Kidney epithelial cell (primary cell): ENCODE measurements around the gene EPHB1. TPM values are rescaled to one million over a fixed set of nuclear protein-coding genes. Genes with fewer than 3 reads are reported as not detected.

Experiments used
- DNase-seq: peaks from one replicate; pipeline ENCODE4 v3.0.0-alpha.2; 2010; ENCODE audit warnings: low read depth
- H3K27me3 ChIP-seq: 2 replicates; pipeline ENCODE4 v1.6.0; 2011; ENCODE audit warnings: low read length; ENCODE audit not compliant: control insufficient read depth, insufficient read depth
- H3K36me3 ChIP-seq: 2 replicates; pipeline ENCODE4 v1.5.1; 2011; ENCODE audit warnings: low read length; ENCODE audit not compliant: control insufficient read depth, insufficient read depth
- H3K4me3 ChIP-seq: 2 replicates; pipeline ENCODE4 v1.5.1; 2011; ENCODE audit warnings: low read depth, mild to moderate bottlenecking, control low read depth, low read length
- total RNA-seq: library from RNA; depleted of rRNA; stranded (reverse); fragments of >200 nt; gene quantifications from 2 replicates; pipeline ENCODE4 v1.2.3, GENCODE V29; 2015
- TF ChIP-seq, protein P1 (sequence below): IDR thresholded peaks from 2 replicates; pipeline ENCODE4 v1.5.1; 2011; ENCODE audit warnings: mild to moderate bottlenecking, moderate library complexity, low read length, control low read depth, inconsistent platforms; ENCODE audit not compliant: insufficient read depth, poor library complexity, severe bottlenecking

The EPHB1 gene
- total RNA-seq, 1 donor from 2014 or later: 10.8 TPM

DNA sequence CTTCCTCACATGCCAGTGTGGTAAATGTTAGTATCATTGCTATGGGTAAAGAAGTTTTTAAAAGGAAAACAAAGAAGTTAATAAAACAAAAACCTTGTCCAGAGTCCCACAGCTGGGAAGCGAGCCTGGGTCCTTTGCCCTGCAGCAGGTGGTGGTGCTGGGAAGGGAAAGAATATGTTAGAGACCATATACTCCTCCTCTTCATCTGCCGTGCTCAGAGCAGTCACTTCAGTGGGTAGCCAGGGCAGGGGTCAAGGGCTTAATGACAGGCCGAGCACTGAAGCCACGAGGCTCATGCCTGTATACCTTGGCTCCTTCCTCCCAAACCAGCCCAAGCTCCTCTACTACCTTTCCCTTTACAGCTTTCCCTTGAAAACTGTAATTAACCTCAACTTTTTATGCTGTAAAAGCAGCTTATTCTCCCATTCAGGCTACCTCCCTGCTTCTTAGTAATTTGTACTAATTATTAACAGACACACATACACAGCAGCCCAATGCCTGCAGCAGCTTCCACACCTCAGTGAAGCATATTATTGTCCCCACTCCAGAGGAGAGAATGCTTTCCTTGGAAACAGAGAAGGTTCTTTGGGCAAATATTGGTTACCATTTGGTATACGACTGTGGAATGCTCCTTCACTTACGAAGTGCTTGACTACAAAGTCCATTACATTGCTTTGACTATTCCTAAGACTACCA, 362.1 kb downstream of the EPHB1 start:
- TF ChIP-seq, protein P1, sequence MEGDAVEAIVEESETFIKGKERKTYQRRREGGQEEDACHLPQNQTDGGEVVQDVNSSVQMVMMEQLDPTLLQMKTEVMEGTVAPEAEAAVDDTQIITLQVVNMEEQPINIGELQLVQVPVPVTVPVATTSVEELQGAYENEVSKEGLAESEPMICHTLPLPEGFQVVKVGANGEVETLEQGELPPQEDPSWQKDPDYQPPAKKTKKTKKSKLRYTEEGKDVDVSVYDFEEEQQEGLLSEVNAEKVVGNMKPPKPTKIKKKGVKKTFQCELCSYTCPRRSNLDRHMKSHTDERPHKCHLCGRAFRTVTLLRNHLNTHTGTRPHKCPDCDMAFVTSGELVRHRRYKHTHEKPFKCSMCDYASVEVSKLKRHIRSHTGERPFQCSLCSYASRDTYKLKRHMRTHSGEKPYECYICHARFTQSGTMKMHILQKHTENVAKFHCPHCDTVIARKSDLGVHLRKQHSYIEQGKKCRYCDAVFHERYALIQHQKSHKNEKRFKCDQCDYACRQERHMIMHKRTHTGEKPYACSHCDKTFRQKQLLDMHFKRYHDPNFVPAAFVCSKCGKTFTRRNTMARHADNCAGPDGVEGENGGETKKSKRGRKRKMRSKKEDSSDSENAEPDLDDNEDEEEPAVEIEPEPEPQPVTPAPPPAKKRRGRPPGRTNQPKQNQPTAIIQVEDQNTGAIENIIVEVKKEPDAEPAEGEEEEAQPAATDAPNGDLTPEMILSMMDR: no peak
- no peak for DNase-seq
- Histone ChIP-seq H3K36me3 (no peaks in the 10 kb centered on the region), H3K4me3 (no peak overlapping the region), H3K27me3 (no peaks in the 10 kb centered on the region)

DNA sequence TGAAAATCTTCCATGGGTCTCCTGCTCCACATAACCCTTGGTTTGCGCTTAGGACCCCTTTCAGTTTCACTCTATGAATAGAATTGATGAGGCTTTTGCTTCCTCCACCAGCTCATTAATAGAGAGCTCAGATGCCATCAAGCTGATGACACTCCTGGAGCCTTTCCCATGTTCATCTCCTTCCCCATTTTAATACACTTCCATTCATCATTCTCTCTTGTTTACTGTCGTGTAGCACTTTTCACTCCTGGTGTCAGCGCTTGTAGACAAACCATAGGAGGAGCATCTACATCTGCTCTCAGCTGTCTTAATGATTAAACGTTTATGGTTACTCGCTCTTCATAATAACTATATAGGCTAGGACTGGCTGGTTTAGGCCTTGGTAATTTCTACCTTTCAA, 363.5 kb downstream of the EPHB1 start:
- Histone ChIP-seq H3K27me3 (no peaks in the 10 kb centered on the region), H3K4me3 (no peak overlapping the region), H3K36me3 (no peaks in the 10 kb centered on the region)
- TF ChIP-seq, protein P1: no peak
- no peak for DNase-seq

DNA sequence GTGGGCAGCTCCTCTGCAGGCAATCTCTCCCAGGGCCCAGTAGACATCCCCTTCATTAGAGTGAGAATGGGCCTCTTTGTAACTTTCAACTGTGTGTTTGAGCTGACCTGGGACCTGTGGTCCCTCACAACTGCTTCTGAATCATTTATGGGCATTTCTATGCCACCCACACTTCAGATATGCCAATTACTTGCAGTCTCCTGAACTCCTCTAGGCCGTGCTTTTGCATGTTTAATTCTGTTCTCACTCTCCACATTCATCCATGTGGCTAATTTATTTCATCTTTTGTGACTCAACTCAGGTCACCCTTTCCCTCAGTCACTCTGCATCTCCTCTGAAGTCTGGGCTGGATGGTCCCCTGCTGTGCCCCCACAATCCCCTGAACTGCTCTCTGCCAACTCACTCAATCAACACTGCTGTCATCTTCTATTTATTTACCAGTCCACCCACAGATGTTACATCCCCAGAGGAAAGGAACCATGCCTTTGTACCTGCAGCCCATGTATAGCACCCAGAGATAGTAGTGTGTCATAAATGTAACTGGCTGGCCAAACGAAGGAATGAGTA, 364.7 kb downstream of the EPHB1 start:
- no peaks in the 10 kb centered on the region for H3K36me3 ChIP-seq
- H3K4me3 ChIP-seq: no peak overlapping the region
- DNase-seq: no peak
- TF ChIP-seq, protein P1: no peak
- no peaks in the 10 kb centered on the region for H3K27me3 ChIP-seq

DNA sequence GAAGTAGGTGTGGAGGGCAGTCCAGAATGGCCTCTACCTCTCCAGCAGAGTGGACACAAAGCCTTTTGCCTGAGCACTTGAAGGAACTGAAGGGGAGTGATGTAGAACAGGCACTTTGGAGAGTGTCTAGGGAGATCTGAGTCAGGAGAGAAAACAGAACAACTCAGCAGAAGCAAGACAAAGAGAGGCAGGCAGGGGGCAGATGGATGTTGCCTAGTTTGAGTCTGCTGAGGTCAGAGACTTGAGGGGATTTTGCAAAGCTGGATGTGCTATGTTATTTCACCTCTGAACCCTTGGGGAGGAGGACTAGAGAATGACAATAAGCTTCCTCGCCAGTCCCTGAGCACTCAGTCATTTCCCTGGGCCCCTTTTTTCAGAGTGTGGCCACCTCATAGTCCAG, 366.4 kb downstream of the EPHB1 start:
- no peak overlapping the region for H3K4me3 ChIP-seq
- H3K27me3 ChIP-seq: no peaks in the 10 kb centered on the region
- H3K36me3 ChIP-seq: no peaks in the 10 kb centered on the region
- TF ChIP-seq, protein P1: no peak
- no peak for DNase-seq

DNA sequence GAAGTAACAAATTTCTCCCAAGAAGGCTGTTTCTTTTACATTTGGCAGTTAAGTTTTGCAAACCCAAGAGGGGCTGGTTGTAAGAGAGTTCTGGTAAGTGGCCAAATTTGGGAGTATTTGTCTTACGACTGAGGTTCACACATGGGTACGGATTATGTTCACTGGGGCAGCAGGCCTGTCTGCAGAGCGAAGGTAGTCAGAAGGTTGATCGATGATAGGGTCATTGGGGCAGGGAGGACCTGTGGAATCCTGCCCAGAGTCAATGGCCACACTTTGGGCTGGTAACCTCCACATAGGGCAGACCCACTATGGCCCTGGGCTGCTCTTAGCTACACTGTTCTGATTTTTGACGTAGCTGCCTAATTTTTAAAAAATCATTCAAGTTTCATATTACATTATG, 368.6 kb downstream of the EPHB1 start:
- no peak for DNase-seq
- H3K27me3 ChIP-seq: no peaks in the 10 kb centered on the region
- TF ChIP-seq, protein P1: no peak
- H3K4me3 ChIP-seq: no peak overlapping the region
- H3K36me3 ChIP-seq: no peaks in the 10 kb centered on the region

DNA sequence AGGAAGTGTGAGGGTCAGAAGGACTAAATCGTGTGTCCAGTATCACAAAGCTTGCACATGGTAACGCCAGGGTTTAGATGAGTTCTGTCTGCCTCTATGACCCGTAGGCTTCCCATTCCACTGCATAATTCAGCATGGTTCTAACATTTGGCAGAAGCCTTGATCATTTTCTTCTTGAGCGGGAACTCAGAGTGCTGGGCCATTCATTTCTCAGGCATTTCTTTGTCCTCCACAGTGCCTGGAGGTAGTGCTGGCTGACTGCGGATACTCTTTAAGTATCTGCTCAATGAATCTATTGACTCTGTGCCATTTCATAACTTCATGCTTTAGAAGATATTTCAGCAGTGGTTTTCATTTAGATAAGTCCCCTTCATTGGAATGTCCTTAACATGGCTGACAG, 370.2 kb downstream of the EPHB1 start:
- no peak for DNase-seq
- Histone ChIP-seq H3K27me3 (no peaks in the 10 kb centered on the region), H3K36me3 (no peaks in the 10 kb centered on the region), H3K4me3 (no peak overlapping the region)
- TF ChIP-seq, protein P1: no peak
